Activated CD8-positive, alpha-beta memory T cell treated with anti-CD3 and anti-CD28 coated beads, Interleukin-2, amount 50 U/mL, for 4 hours (primary cell): Measurements from ENCODE around the gene ASIC2.
"Not testable (repeated sequence)": the region's sequence is repeated elsewhere in the genome, so short reads cannot be mapped to it uniquely, and the experiment has no call there.

ENCODE experiments used
- DNase-seq: peaks from one replicate; pipeline ENCODE4 v3.0.0-alpha.2; 2020

Gene ASIC2

DNA sequence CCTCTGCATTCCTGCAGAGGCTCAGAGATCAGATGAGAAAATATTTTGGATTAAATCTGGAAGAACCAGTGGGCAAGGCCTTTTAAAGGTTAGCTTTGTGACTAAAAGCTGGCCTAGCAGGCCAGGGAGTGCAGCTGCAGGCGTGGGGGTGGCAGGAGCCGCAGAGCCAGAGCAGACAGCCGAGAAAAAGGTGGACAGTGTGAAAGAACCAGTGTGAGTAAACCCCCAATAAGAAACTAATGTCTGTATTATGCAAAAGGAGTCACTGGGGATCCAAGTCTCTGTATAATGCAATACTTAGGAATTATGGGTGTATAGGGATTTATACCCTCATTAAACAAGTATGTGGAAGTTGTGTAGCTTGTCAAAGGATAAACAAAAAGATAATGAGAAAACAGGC lies 322.8 kb downstream of the ASIC2 start:
- no peak for DNase-seq

DNA sequence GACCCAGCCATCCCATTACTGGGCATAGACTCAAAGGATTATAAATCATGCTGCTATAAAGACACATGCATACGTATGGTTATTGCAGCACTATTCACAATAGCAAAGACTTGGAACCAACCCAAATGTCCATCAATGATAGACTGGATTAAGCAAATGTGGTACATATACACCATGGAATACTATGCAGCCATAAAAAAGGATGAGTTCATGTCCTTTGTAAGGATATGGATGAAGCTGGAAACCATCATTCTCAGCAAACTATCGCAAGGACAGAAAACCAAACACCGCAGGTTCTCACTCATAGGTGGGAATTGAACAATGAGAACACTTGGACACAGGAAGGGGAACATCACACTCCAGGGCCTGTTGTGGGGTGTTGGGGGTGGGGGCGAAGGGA lies 323.9 kb downstream of the ASIC2 start:
- DNase-seq = not testable (repeated sequence)

DNA sequence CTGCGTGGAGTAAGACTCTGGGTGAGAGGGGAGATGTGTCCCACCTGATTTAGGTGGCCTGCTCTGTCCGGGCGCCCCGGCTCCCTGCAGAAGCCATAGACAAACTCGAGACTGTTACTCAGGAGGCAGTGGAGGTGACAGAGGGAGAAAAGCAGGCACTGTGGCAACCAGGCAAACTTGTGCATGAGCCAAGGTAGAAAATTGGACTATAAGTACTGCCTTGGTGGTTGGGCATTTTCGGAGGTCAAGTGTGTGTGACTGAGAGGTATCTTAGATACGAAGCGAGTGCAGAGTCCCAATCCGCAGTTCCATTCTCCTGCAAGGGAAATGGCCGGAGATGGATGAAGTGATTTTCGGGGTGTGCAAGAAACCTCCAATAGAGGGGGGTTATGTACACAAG lies 328.6 kb downstream of the ASIC2 start:
- no peak for DNase-seq
